Mesenteric fat pad (tissue), 1 donor: Measurements from ENCODE around the gene CMTM4. TPM values are rescaled to one million over a fixed set of nuclear protein-coding genes. Genes with fewer than 3 reads are reported as not detected.
"Not testable (repeated sequence)": the region's sequence is repeated elsewhere in the genome, so short reads cannot be mapped to it uniquely, and the experiment has no call there.

Experiments
- DNase-seq: peaks from one replicate; pipeline ENCODE4 v3.0.0-alpha.2; 2020; ENCODE audit warnings: low spot score
- total RNA-seq: library from RNA; stranded (reverse); fragmentation: NEBNext Ultra II Directional; extraction: Animal tissue kit (Norgen Biotek cat#: 25700); gene quantifications from one replicate; pipeline ENCODE4 v1.2.1, GENCODE V29; 2021
- donor health status: DM: yes; HTN: yes; CAD: no.

The CMTM4 gene
- total RNA-seq, 1 donor from 2014 or later, result 17.9 TPM

GRCh38 chr16:66596986-66597848 is 99.3 kb downstream of the CMTM4 start:
- DNase-seq, result no peak

GRCh38 chr16:66596559-66596958 is 100.0 kb downstream of the CMTM4 start:
- not testable (repeated sequence) for DNase-seq

GRCh38 chr16:66594739-66595138 is 101.8 kb downstream of the CMTM4 start:
- no peak for DNase-seq

GRCh38 chr16:66592814-66593213 is 103.7 kb downstream of the CMTM4 start:
- no peak for DNase-seq

GRCh38 chr16:66592241-66592640 is 104.3 kb downstream of the CMTM4 start:
- no peak for DNase-seq

GRCh38 chr16:66591018-66591417 is 105.5 kb downstream of the CMTM4 start:
- DNase-seq, result no peak

GRCh38 chr16:66590322-66590721 is 106.2 kb downstream of the CMTM4 start:
- DNase-seq, result no peak

GRCh38 chr16:66588981-66589713 is 107.4 kb downstream of the CMTM4 start:
- no peak for DNase-seq

- DNase-seq, result no peak
Measured at GRCh38 chr16:66587881-66588600, 108.5 kb downstream of the CMTM4 start.

GRCh38 chr16:66585481-66586239 is 110.9 kb downstream of the CMTM4 start:
- DNase-seq, result no peak

- no peak for DNase-seq
Measured at GRCh38 chr16:66581246-66581952, 115.1 kb downstream of the CMTM4 start.

- DNase-seq, result no peak
Measured at GRCh38 chr16:66580605-66581209, 115.8 kb downstream of the CMTM4 start.

- no peak for DNase-seq
Measured at GRCh38 chr16:66578651-66579531, 117.7 kb downstream of the CMTM4 start, which contains the start of gene CMTM2. Gene CMTM2, plus strand, starts transcription at chr16:66579463. Its CDS starts 145 bp downstream, at chr16:66579608.

GRCh38 chr16:66576296-66576695 is 120.2 kb downstream of the CMTM4 start:
- no peak for DNase-seq

- no peak for DNase-seq
Measured at GRCh38 chr16:66575060-66575459, 121.5 kb downstream of the CMTM4 start.

- DNase-seq, result no peak
Measured at GRCh38 chr16:66574531-66574930, 122.0 kb downstream of the CMTM4 start.

GRCh38 chr16:66574081-66574480 is 122.5 kb downstream of the CMTM4 start:
- DNase-seq, result no peak

GRCh38 chr16:66572356-66572755 is 124.2 kb downstream of the CMTM4 start:
- DNase-seq, result no peak
